SK-N-SH (cell line): ENCODE data around the gene ATP6V0E2. TPM values are rescaled to one million over a fixed set of nuclear protein-coding genes. Genes with fewer than 3 reads are reported as not detected.

Experiments used
- CTCF ChIA-PET: fragments of 300-600, 350-600 bp; formaldehyde crosslinking; extraction: SDS; loops from one replicate; lab custom pipeline; 2021; lab: Yijun Ruan, JAX
- POLR2A ChIA-PET: fragments of 350-600 bp; sonication (Branson Sonifier 250); formaldehyde crosslinking; extraction: SDS; loops from one replicate; lab custom pipeline; 2020; ENCODE audit warnings: antibody characterized with exemption, inconsistent platforms; lab: Yijun Ruan, JAX
- DNase-seq: peaks from one replicate; pipeline ENCODE4 v3.0.0; 2012
- H2AFZ ChIP-seq: fragments of 200-600 bp; sonication (generic); 2 replicates; pipeline ENCODE4 v1.8.1; 2016; ENCODE audit warnings: antibody characterized with exemption, mild to moderate bottlenecking, low read depth
- H3F3A ChIP-seq: fragments of 200-600 bp; sonication (generic); replicated peaks from 2 replicates; pipeline ENCODE3; 2016; ENCODE audit warnings: antibody characterized with exemption, mild to moderate bottlenecking; ENCODE audit not compliant: insufficient read depth
- H3K27ac ChIP-seq, 2 experiments: fragments of 200-500 bp in 1 of 2; fragments of 200-600 bp in 1 of 2; sonication (Bioruptor generic) in 1 of 2; sonication (generic), shearing (Covaris generic) in 1 of 2; 2 replicates each; pipeline versions ENCODE4 v1.5.1 to v1.6.1; 2014 to 2016; ENCODE audit warnings: low read depth in 2 of 2, inconsistent platforms in 1 of 2, low read length in 1 of 2, mild to moderate bottlenecking in 1 of 2, mixed read lengths in 1 of 2
- H3K27me3 ChIP-seq: fragments of 200-600 bp; sonication (generic), shearing (Covaris generic); 2 replicates; pipeline ENCODE4 v1.6.1; 2016; ENCODE audit warnings: mixed run types; ENCODE audit not compliant: insufficient read depth
- H3K36me3 ChIP-seq, 2 experiments: fragments of 200-500 bp in 1 of 2; fragments of 200-600 bp in 1 of 2; sonication (Bioruptor generic) in 1 of 2; sonication (generic) in 1 of 2; replicated peaks in 1 of 2; 2 replicates each; pipeline versions ENCODE3 to v1.5.1; 2014 to 2016; ENCODE audit warnings: low read length in 1 of 2, mild to moderate bottlenecking in 1 of 2; ENCODE audit not compliant: insufficient read depth in 2 of 2, control insufficient read depth in 1 of 2
- H3K4me1 ChIP-seq, 2 experiments: fragments of 200-500 bp in 1 of 2; fragments of 200-600 bp in 1 of 2; sonication (Bioruptor generic) in 1 of 2; sonication (generic), shearing (Covaris generic) in 1 of 2; 2 replicates each; pipeline versions ENCODE4 v1.5.1 to v1.6.1; 2014 to 2016; ENCODE audit warnings: low read depth in 1 of 2, low read length in 1 of 2, mixed run types in 1 of 2; ENCODE audit not compliant: insufficient read depth in 2 of 2, control insufficient read depth in 1 of 2
- H3K4me2 ChIP-seq: fragments of 200-600 bp; sonication (generic), shearing (Covaris generic); 2 replicates; pipeline ENCODE4 v1.6.1; 2017; ENCODE audit warnings: mixed run types
- H3K4me3 ChIP-seq, 2 experiments: fragments of 200-500 bp in 1 of 2; fragments of 200-600 bp in 1 of 2; sonication (Bioruptor generic) in 1 of 2; sonication (generic), shearing (Covaris generic) in 1 of 2; 2 replicates each; pipeline versions ENCODE4 v1.5.1 to v1.8.1; 2014 to 2016; ENCODE audit warnings: low read depth in 2 of 2, inconsistent platforms in 1 of 2, low read length in 1 of 2, mild to moderate bottlenecking in 1 of 2, mixed read lengths in 1 of 2, moderate library complexity in 1 of 2
- H3K79me2 ChIP-seq: fragments of 200-600 bp; sonication (generic); 2 replicates; pipeline ENCODE4 v1.8.1; 2017; ENCODE audit warnings: mild to moderate bottlenecking; ENCODE audit not compliant: insufficient read depth
- H3K9ac ChIP-seq: fragments of 200-600 bp; sonication (generic); 2 replicates; pipeline ENCODE4 v1.6.1; 2017; ENCODE audit warnings: mixed run types
- H3K9me2 ChIP-seq: fragments of 200-600 bp; sonication (generic); 2 replicates; pipeline ENCODE4 v1.6.1; 2017; ENCODE audit warnings: mixed run types
- H3K9me3 ChIP-seq: fragments of 200-600 bp; sonication (generic); 2 replicates; pipeline ENCODE4 v1.6.1; 2017; ENCODE audit warnings: mixed run types, mild to moderate bottlenecking, moderate library complexity
- H4K20me1 ChIP-seq: fragments of 200-600 bp; sonication (generic); 2 replicates; pipeline ENCODE4 v1.6.1; 2017; ENCODE audit warnings: mild to moderate bottlenecking, mixed run types; ENCODE audit not compliant: insufficient read depth
- RAD21 ChIP-seq: IDR thresholded peaks from 2 replicates; pipeline ENCODE4 v1.6.1; 2012; ENCODE audit warnings: mild to moderate bottlenecking, low read length
- RCOR1 ChIP-seq: fragments of 150-350 bp; IDR thresholded peaks from 2 replicates; pipeline ENCODE4 v1.6.1; 2017; ENCODE audit warnings: antibody characterized with exemption, low read length
- RFX5 ChIP-seq: IDR thresholded peaks from 2 replicates; pipeline ENCODE4 v1.6.1; 2012; ENCODE audit warnings: mild to moderate bottlenecking, improper control_type of control experiment, low read length
- TEAD4 ChIP-seq: IDR thresholded peaks from 2 replicates; pipeline ENCODE4 v1.4.0; 2012; ENCODE audit warnings: mild to moderate bottlenecking, borderline replicate concordance; ENCODE audit not compliant: insufficient read depth
- YY1 ChIP-seq: IDR thresholded peaks from 2 replicates; pipeline ENCODE4 v1.4.0; 2012; ENCODE audit warnings: low read depth, mild to moderate bottlenecking
- WGBS: methylation state at CpG from one replicate; pipeline ENCODE4 v1.1.6; 2017; ENCODE audit warnings: low lambda C conversion rate; 5-methylcytosine and 5-hydroxymethylcytosine counted together
- polyA plus RNA-seq, 3 experiments: library from polyadenylated mRNA; depleted of rRNA; stranded (reverse); fragments of >200 nt; gene quantifications; 2 replicates each; pipeline ENCODE4 v1.2.3, GENCODE V29; 2012
- TF ChIP-seq, protein P1 (sequence below): fragments of 150-350 bp; IDR thresholded peaks from 2 replicates; pipeline ENCODE4 v1.6.1; 2017; ENCODE audit warnings: antibody characterized with exemption, low read length, low read depth, borderline replicate concordance
- TF ChIP-seq, protein P2 (sequence below): IDR thresholded peaks from 2 replicates; pipeline ENCODE4; 2012

The ATP6V0E2 gene
- polyA plus RNA-seq, 1 of the 3 experiments (the other 2 are of a cell fraction), result 49.6 TPM

DNA sequence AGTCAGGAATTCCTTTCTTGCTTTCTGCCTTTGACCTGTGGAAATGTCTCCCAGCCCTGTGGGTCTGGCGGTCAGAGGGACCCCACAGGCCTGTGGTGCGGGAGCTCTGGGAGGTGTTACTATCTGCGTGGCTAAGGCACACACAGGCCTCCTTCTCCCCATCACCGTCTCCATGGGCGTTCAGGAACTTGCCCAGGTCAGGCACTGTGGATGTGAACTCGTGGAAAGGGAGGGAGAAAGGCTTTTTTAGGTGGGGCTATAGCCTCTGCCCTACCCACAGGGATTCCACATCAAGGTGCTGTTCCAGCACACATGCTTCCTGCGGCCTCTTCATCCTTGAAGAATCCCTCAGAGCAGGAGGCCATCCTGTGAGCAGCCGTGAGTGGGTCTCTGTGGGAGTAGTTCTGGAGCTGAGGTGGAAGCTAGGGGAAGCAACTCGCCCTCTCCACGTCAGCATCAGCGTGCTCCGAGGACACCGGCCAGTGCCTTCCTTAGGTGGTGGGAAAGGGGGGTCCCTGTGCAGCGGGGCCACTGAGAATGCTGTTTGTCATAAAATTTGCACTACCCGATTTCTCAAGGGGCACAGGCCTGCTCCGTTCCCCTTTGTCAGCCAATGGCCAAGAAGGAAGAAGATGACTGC lies 7.5 kb upstream of the ATP6V0E2 start:
- no peak for TF ChIP-seq RFX5
- TF ChIP-seq, protein P1, sequence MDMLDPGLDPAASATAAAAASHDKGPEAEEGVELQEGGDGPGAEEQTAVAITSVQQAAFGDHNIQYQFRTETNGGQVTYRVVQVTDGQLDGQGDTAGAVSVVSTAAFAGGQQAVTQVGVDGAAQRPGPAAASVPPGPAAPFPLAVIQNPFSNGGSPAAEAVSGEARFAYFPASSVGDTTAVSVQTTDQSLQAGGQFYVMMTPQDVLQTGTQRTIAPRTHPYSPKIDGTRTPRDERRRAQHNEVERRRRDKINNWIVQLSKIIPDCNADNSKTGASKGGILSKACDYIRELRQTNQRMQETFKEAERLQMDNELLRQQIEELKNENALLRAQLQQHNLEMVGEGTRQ, result no peak
- TF ChIP-seq YY1, result no peak
- TF ChIP-seq RAD21, result no peak
- TF ChIP-seq RCOR1, result no peak
- TF ChIP-seq, all 33 proteins: peak for 0
- POLR2A ChIA-PET, result no interaction called here
- Histone ChIP-seq H3K4me2 (no peak overlapping the region), H3K4me1 (no peaks in the 10 kb centered on the region), H3K36me3 (peaks cover 0 to 36% of the 10 kb centered on the region in 2 experiments), H3K79me2 (no peaks in the 10 kb centered on the region), H3K9me3 (no peaks in the 10 kb centered on the region), H4K20me1 (no peaks in the 10 kb centered on the region), H2AFZ (no peak overlapping the region), H3K9ac (no peak overlapping the region), H3K9me2 (no peaks in the 10 kb centered on the region), H3K4me3 (no peak overlapping the region), H3K27me3 (no peaks in the 10 kb centered on the region), H3K27ac (no peak overlapping the region), H3F3A (no peaks in the 10 kb centered on the region)
- WGBS, result 90% methylated on average over 9 of the region's 16 CpGs
- CTCF ChIA-PET, result interaction anchor here (0.7 to 1.3 kb wide), 2 partner anchors 15 to 77 kb away, joined by 3 read pairs; no protein-coding TSS in a partner anchor
- DNase-seq, result no peak

DNA sequence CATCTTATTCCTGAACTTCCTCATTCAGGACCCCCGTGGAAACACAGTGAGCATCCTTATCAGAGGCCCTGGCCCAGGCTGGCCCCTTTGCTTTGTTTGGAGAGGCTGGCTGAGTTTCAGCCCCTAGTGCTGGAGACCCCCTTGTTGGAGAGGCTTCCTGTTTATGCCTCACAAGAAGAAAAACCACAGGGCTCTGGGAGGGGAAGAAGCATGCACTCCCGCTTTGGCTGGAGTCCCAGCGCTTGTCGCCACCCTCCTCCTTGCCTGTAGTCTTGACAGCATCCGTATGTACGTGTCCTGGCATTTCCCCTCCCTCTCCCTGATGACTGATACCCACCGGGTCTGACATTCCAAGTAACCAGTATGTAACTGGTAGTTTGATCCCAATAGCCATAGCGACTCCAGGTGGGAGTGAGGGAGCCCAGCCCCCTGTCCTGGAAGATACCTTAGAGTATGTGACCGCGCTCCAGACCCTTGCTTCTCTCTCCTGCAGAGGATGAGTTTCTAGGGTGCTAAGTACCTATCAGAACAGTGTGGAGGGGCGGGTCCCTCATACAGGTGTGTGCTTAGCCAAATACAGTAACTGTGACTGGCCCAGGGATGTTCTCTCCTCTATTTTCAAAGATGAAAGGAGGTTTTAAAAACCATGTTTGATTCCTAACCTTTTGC lies 6.9 kb upstream of the ATP6V0E2 start:
- no peaks in the 10 kb centered on the region for H3K79me2 ChIP-seq
- H3K9ac ChIP-seq, result no peak overlapping the region
- H4K20me1 ChIP-seq, result no peaks in the 10 kb centered on the region
- DNase-seq, result no peak
- H3F3A ChIP-seq, result no peaks in the 10 kb centered on the region
- H3K4me1 ChIP-seq, result no peaks in the 10 kb centered on the region
- H2AFZ ChIP-seq, result no peak overlapping the region
- ChIA-PET POLR2A (no interaction called here), CTCF (interaction anchor here (0.7 to 2.0 kb wide), 4 partner anchors 14 to 60 kb away, joined by 3 to 6 read pairs (median 4); no protein-coding TSS in a partner anchor)
- TF ChIP-seq, protein P2, sequence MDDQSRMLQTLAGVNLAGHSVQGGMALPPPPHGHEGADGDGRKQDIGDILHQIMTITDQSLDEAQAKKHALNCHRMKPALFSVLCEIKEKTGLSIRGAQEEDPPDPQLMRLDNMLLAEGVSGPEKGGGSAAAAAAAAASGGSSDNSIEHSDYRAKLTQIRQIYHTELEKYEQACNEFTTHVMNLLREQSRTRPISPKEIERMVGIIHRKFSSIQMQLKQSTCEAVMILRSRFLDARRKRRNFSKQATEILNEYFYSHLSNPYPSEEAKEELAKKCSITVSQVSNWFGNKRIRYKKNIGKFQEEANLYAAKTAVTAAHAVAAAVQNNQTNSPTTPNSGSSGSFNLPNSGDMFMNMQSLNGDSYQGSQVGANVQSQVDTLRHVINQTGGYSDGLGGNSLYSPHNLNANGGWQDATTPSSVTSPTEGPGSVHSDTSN, result 0 out of 2 replicates have a peak, but pooled peaks have one; percentile 25
- no peak for TF ChIP-seq TEAD4
- H3K36me3 ChIP-seq, result peaks cover 0 to 30% of the 10 kb centered on the region in 2 experiments
- no peak overlapping the region for H3K27ac ChIP-seq
- H3K4me2 ChIP-seq, result no peak overlapping the region
- no peak overlapping the region for H3K4me3 ChIP-seq
- no peaks in the 10 kb centered on the region for H3K9me2 ChIP-seq
- 81% methylated on average over 11 of the region's 11 CpGs for WGBS
- H3K9me3 ChIP-seq, result no peaks in the 10 kb centered on the region
- H3K27me3 ChIP-seq, result no peaks in the 10 kb centered on the region
